Skin epidermis (tissue), 12 donors: ENCODE data around the gene TMEM43.
"Not testable (repeated sequence)": the region's sequence is repeated elsewhere in the genome, so short reads cannot be mapped to it uniquely, and the experiment has no call there.

ENCODE experiments used
- H3K27ac ChIP-seq, 21 experiments: fragments of 200-600 bp; sonication (generic) in 11 of 21; one replicate each; pipeline ENCODE4 v1.5.0; 2020; ENCODE audit warnings: mild to moderate bottlenecking in 3 of 21, inconsistent platforms in 2 of 21, moderate library complexity in 2 of 21
- H3K4me3 ChIP-seq, 7 experiments: fragments of 200-600 bp; sonication (generic) in 2 of 7; one replicate each; pipeline ENCODE4 v1.5.0; 2020; ENCODE audit warnings: inconsistent platforms in 2 of 7, mild to moderate bottlenecking in 2 of 7, moderate library complexity in 1 of 7

The TMEM43 gene

GRCh38 chr3:14124615-14125192 lies at the start of gene TMEM43, which contains the start of gene CHCHD4:
Gene TMEM43, plus strand, starts transcription at chr3:14125052. Its CDS starts 142 bp downstream, at chr3:14125194.
Gene CHCHD4, minus strand, starts transcription at chr3:14124870. Its CDS starts 194 bp downstream, at chr3:14124676.
- peak within 1 kb of the TSS; percentile 69 to 98 (median 85) for H3K4me3 ChIP-seq
- H3K27ac ChIP-seq = peak within 1 kb of the TSS; percentile 88 to 99 (median 97)

GRCh38 chr3:14075233-14075632 lies 49.6 kb upstream of the TMEM43 start:
- H3K27ac ChIP-seq = not testable (repeated sequence)

GRCh38 chr3:14077310-14077709 lies 47.5 kb upstream of the TMEM43 start:
- Histone ChIP-seq H3K4me3 (no peak overlapping the region), H3K27ac (no peak overlapping the region)

More at GRCh38 chr3:14075233-14075632, 49.6 kb upstream of the TMEM43 start:
- not testable (repeated sequence) for H3K4me3 ChIP-seq

GRCh38 chr3:14082108-14082657 lies 42.7 kb upstream of the TMEM43 start:
- H3K4me3 ChIP-seq = no peak overlapping the region

GRCh38 chr3:14087461-14087860 lies 37.4 kb upstream of the TMEM43 start:
- H3K4me3 ChIP-seq = not testable (repeated sequence)

More at GRCh38 chr3:14082108-14082657, 42.7 kb upstream of the TMEM43 start:
- H3K27ac ChIP-seq = no peak overlapping the region

GRCh38 chr3:14091959-14092358 lies 32.9 kb upstream of the TMEM43 start:
- not testable (repeated sequence) for H3K27ac ChIP-seq

More at GRCh38 chr3:14087461-14087860, 37.4 kb upstream of the TMEM43 start:
- not testable (repeated sequence) for H3K27ac ChIP-seq

GRCh38 chr3:14092464-14092863 lies 32.4 kb upstream of the TMEM43 start:
- H3K4me3 ChIP-seq = no peak overlapping the region

More at GRCh38 chr3:14091959-14092358, 32.9 kb upstream of the TMEM43 start:
- H3K4me3 ChIP-seq = not testable (repeated sequence)

GRCh38 chr3:14093831-14094230 lies 31.0 kb upstream of the TMEM43 start:
- H3K4me3 ChIP-seq = no peak overlapping the region

More at GRCh38 chr3:14092464-14092863, 32.4 kb upstream of the TMEM43 start:
- H3K27ac ChIP-seq = no peak overlapping the region

GRCh38 chr3:14096742-14097141 lies 28.1 kb upstream of the TMEM43 start:
- H3K27ac ChIP-seq = no peak overlapping the region

More at GRCh38 chr3:14093831-14094230, 31.0 kb upstream of the TMEM43 start:
- no peak overlapping the region for H3K27ac ChIP-seq

GRCh38 chr3:14097616-14098391 lies 27.0 kb upstream of the TMEM43 start:
- Histone ChIP-seq H3K4me3 (no peak overlapping the region), H3K27ac (no peak overlapping the region)

More at GRCh38 chr3:14096742-14097141, 28.1 kb upstream of the TMEM43 start:
- no peak overlapping the region for H3K4me3 ChIP-seq

GRCh38 chr3:14109821-14110220 lies 15.0 kb upstream of the TMEM43 start:
- not testable (repeated sequence) for H3K4me3 ChIP-seq, H3K27ac ChIP-seq

- no peak overlapping the region for H3K27ac ChIP-seq
Observed at GRCh38 chr3:14110699-14111098, 14.2 kb upstream of the TMEM43 start.

GRCh38 chr3:14113965-14114635 lies 10.8 kb upstream of the TMEM43 start:
- Histone ChIP-seq H3K27ac (no peak overlapping the region), H3K4me3 (no peak overlapping the region)

More at GRCh38 chr3:14110699-14111098, 14.2 kb upstream of the TMEM43 start:
- H3K4me3 ChIP-seq = no peak overlapping the region

GRCh38 chr3:14117468-14118399 lies 7.1 kb upstream of the TMEM43 start:
- no peak overlapping the region for H3K4me3 ChIP-seq

GRCh38 chr3:14118400-14119381 lies 6.2 kb upstream of the TMEM43 start:
- H3K27ac ChIP-seq = peak overlapping the region in 4 of 21 experiments; percentile 13 to 53 (median 46)
- H3K4me3 ChIP-seq = no peak overlapping the region

More at GRCh38 chr3:14117468-14118399, 7.1 kb upstream of the TMEM43 start:
- H3K27ac ChIP-seq = peak overlapping the region in 2 of 21 experiments; percentile 11 to 44

GRCh38 chr3:14119651-14120050 lies 5.2 kb upstream of the TMEM43 start:
- Histone ChIP-seq H3K4me3 (no peak overlapping the region), H3K27ac (peak overlapping the region in 2 of 21 experiments; percentile 49 to 53)

GRCh38 chr3:14120111-14120920 lies 4.5 kb upstream of the TMEM43 start:
- Histone ChIP-seq H3K27ac (no peak overlapping the region), H3K4me3 (no peak overlapping the region)
